HUES6 (cell line): ENCODE data around the gene NTPCR.
"Not testable (repeated sequence)": the region's sequence is repeated elsewhere in the genome, so short reads cannot be mapped to it uniquely, and the experiment has no call there.

ENCODE experiments used
- H3K27ac ChIP-seq: 2 replicates; pipeline ENCODE4 v1.7.0; 2013; ENCODE audit warnings: low read depth, mild to moderate bottlenecking, low read length, inconsistent platforms
- H3K27me3 ChIP-seq: 2 replicates; pipeline ENCODE4 v1.6.1; 2013; ENCODE audit warnings: low read length; ENCODE audit not compliant: control insufficient read depth, insufficient read depth
- H3K36me3 ChIP-seq: 2 replicates; pipeline ENCODE4 v1.6.1; 2013; ENCODE audit warnings: low read length; ENCODE audit not compliant: control insufficient read depth, insufficient read depth
- H3K4me1 ChIP-seq: 2 replicates; pipeline ENCODE4 v1.6.1; 2013; ENCODE audit warnings: low read length; ENCODE audit not compliant: control insufficient read depth, insufficient read depth
- H3K4me3 ChIP-seq: 2 replicates; pipeline ENCODE4 v1.5.1; 2013; ENCODE audit warnings: low read depth, low read length
- H3K9ac ChIP-seq: one replicate; pipeline ENCODE4 v1.6.1; 2013; ENCODE audit warnings: mild to moderate bottlenecking, low read length
- H3K9me3 ChIP-seq: 2 replicates; pipeline ENCODE4 v1.6.1; 2013; ENCODE audit warnings: low read depth, low read length; ENCODE audit not compliant: control insufficient read depth, insufficient read depth

NTPCR gene

GRCh38 chr1:232911027-232911599, 39.3 kb upstream of the NTPCR start:
- H3K27me3 ChIP-seq, result no peaks in the 10 kb centered on the region
- no peak overlapping the region for H3K4me3 ChIP-seq
- no peak overlapping the region for H3K9ac ChIP-seq
- H3K4me1 ChIP-seq, result peaks cover 18% of the 10 kb centered on the region
- no peaks in the 10 kb centered on the region for H3K36me3 ChIP-seq
- H3K9me3 ChIP-seq, result no peaks in the 10 kb centered on the region
- no peak overlapping the region for H3K27ac ChIP-seq

GRCh38 chr1:232912845-232913580, 37.4 kb upstream of the NTPCR start:
- Histone ChIP-seq H3K27me3 (no peaks in the 10 kb centered on the region), H3K4me3 (no peak overlapping the region), H3K9me3 (no peaks in the 10 kb centered on the region), H3K4me1 (peaks cover 18% of the 10 kb centered on the region), H3K36me3 (no peaks in the 10 kb centered on the region), H3K27ac (no peak overlapping the region), H3K9ac (no peak overlapping the region)

GRCh38 chr1:232914271-232914670, 36.1 kb upstream of the NTPCR start:
- not testable (repeated sequence) for H3K27ac ChIP-seq, H3K9me3 ChIP-seq, H3K36me3 ChIP-seq, H3K27me3 ChIP-seq, H3K9ac ChIP-seq, H3K4me3 ChIP-seq
- H3K4me1 ChIP-seq, result peaks cover 18% of the 10 kb centered on the region

- H3K36me3 ChIP-seq, result no peaks in the 10 kb centered on the region
- H3K4me1 ChIP-seq, result peaks cover 17% of the 10 kb centered on the region
- H3K27ac ChIP-seq, result no peak overlapping the region
- no peaks in the 10 kb centered on the region for H3K27me3 ChIP-seq
- no peaks in the 10 kb centered on the region for H3K9me3 ChIP-seq
- H3K4me3 ChIP-seq, result no peak overlapping the region
- H3K9ac ChIP-seq, result no peak overlapping the region
These were observed 35.2 kb upstream of the NTPCR start for GRCh38 chr1:232915212-232915611.

GRCh38 chr1:232917053-232917452, 33.4 kb upstream of the NTPCR start:
- H3K4me3 ChIP-seq, result no peak overlapping the region
- H3K27me3 ChIP-seq, result no peaks in the 10 kb centered on the region
- H3K9ac ChIP-seq, result no peak overlapping the region
- no peak overlapping the region for H3K27ac ChIP-seq
- H3K36me3 ChIP-seq, result no peaks in the 10 kb centered on the region
- no peaks in the 10 kb centered on the region for H3K9me3 ChIP-seq
- H3K4me1 ChIP-seq, result no peaks in the 10 kb centered on the region

GRCh38 chr1:232921381-232921780, 29.0 kb upstream of the NTPCR start:
- Histone ChIP-seq H3K36me3 (no peaks in the 10 kb centered on the region), H3K4me1 (no peaks in the 10 kb centered on the region), H3K27ac (no peak overlapping the region), H3K9ac (no peak overlapping the region), H3K27me3 (no peaks in the 10 kb centered on the region), H3K4me3 (no peak overlapping the region), H3K9me3 (no peaks in the 10 kb centered on the region)

GRCh38 chr1:232922485-232922884, 27.9 kb upstream of the NTPCR start:
- Histone ChIP-seq H3K9ac (no peak overlapping the region), H3K27ac (no peak overlapping the region), H3K36me3 (no peaks in the 10 kb centered on the region), H3K4me3 (no peak overlapping the region), H3K27me3 (no peaks in the 10 kb centered on the region), H3K9me3 (peaks cover 6% of the 10 kb centered on the region), H3K4me1 (no peaks in the 10 kb centered on the region)

GRCh38 chr1:232923739-232924386, 26.5 kb upstream of the NTPCR start:
- no peaks in the 10 kb centered on the region for H3K36me3 ChIP-seq
- peaks cover 8% of the 10 kb centered on the region for H3K9me3 ChIP-seq
- H3K27me3 ChIP-seq, result no peaks in the 10 kb centered on the region
- H3K27ac ChIP-seq, result no peak overlapping the region
- no peak overlapping the region for H3K4me3 ChIP-seq
- no peaks in the 10 kb centered on the region for H3K4me1 ChIP-seq
- no peak overlapping the region for H3K9ac ChIP-seq

GRCh38 chr1:232924874-232925273, 25.5 kb upstream of the NTPCR start:
- no peak overlapping the region for H3K4me3 ChIP-seq
- no peaks in the 10 kb centered on the region for H3K4me1 ChIP-seq
- H3K27ac ChIP-seq, result no peak overlapping the region
- H3K9me3 ChIP-seq, result peaks cover 8% of the 10 kb centered on the region
- H3K27me3 ChIP-seq, result no peaks in the 10 kb centered on the region
- no peak overlapping the region for H3K9ac ChIP-seq
- no peaks in the 10 kb centered on the region for H3K36me3 ChIP-seq

- Histone ChIP-seq H3K27ac (no peak overlapping the region), H3K4me1 (no peaks in the 10 kb centered on the region)
These were observed 24.8 kb upstream of the NTPCR start for GRCh38 chr1:232925421-232926220.

GRCh38 chr1:232927166-232927565, 23.2 kb upstream of the NTPCR start:
- H3K9ac ChIP-seq, result not testable (repeated sequence)

More at GRCh38 chr1:232925421-232926220, 24.8 kb upstream of the NTPCR start:
- no peaks in the 10 kb centered on the region for H3K36me3 ChIP-seq
- H3K4me3 ChIP-seq, result no peak overlapping the region
- H3K27me3 ChIP-seq, result no peaks in the 10 kb centered on the region
- peaks cover 8% of the 10 kb centered on the region for H3K9me3 ChIP-seq
- H3K9ac ChIP-seq, result no peak overlapping the region

More at GRCh38 chr1:232927166-232927565, 23.2 kb upstream of the NTPCR start:
- H3K4me1 ChIP-seq, H3K27ac ChIP-seq, H3K9me3 ChIP-seq, H3K27me3 ChIP-seq, H3K4me3 ChIP-seq, H3K36me3 ChIP-seq: not testable (repeated sequence)
